Gastrocnemius medialis (tissue), 4 donors: ENCODE data around the gene GRHPR.

Experiments used
- CTCF ChIP-seq, 5 experiments: fragments of 450-650 bp in 3 of 5; fragments of 200-600 bp in 2 of 5; sonication (generic) in 2 of 5; IDR thresholded peaks in 4 of 5; conservative IDR thresholded peaks in 1 of 5; 1 replicate in 4 of 5; 2 replicates in 1 of 5; pipeline ENCODE4 v1.5.1; 2016 to 2019; ENCODE audit warnings: antibody characterized with exemption in 5 of 5, mild to moderate bottlenecking in 3 of 5, moderate library complexity in 3 of 5
- POLR2A ChIP-seq, 2 donors: fragments of 450-650 bp; IDR thresholded peaks; one replicate each; pipeline ENCODE4 v1.6.1; 2017; ENCODE audit warnings: antibody characterized with exemption in 2 of 2, mild to moderate bottlenecking in 2 of 2, moderate library complexity in 2 of 2

GRCh38 chr9:37468620-37469019 lies 46.1 kb downstream of the GRHPR start:
- TF ChIP-seq CTCF (IDR thresholded peaks at IDR 0.05 in 4 of 5, conservative IDR thresholded peaks at IDR 0.05 in 1 of 5) (no peak), POLR2A (IDR thresholded peaks at IDR 0.05) (no peak)
